Esophagus squamous epithelium (tissue), 5 donors: Measurements from ENCODE around the gene VPS45. TPM values are rescaled to one million over a fixed set of nuclear protein-coding genes. Genes with fewer than 3 reads are reported as not detected.
A peak's percentile ranks its signal among the peaks of the same experiment; 100 is the strongest.

ENCODE experiments used
- DNase-seq: peaks from one replicate; lab custom pipeline; 2025; lab: John Stamatoyannopoulos, UW
- H3K27ac ChIP-seq, 4 donors: fragments of 200-600 bp; sonication (generic); one replicate each; pipeline ENCODE4 v1.5.1; 2016 to 2019; ENCODE audit warnings: mild to moderate bottlenecking in 1 of 4
- H3K27me3 ChIP-seq, 4 donors: fragments of 200-600 bp; sonication (generic); 1 replicate in 3 of 4; 2 replicates in 1 of 4; pipeline versions ENCODE4 v1.5.1 to v1.6.0; 2017 to 2021; ENCODE audit warnings: antibody characterized with exemption in 1 of 4
- H3K36me3 ChIP-seq, 3 donors: fragments of 200-600 bp; sonication (generic); one replicate each; pipeline ENCODE4 v1.5.1; 2016 to 2019
- H3K4me1 ChIP-seq, 3 donors: fragments of 200-600 bp; sonication (generic); one replicate each; pipeline ENCODE4 v1.5.1; 2017 to 2019
- H3K4me3 ChIP-seq, 4 donors: fragments of 200-600 bp; sonication (generic); 1 replicate in 3 of 4; 2 replicates in 1 of 4; pipeline ENCODE4 v1.5.1; 2016 to 2019; ENCODE audit warnings: mild to moderate bottlenecking in 2 of 4, moderate library complexity in 1 of 4
- H3K9me3 ChIP-seq, 3 donors: fragments of 200-600 bp; sonication (generic); one replicate each; pipeline ENCODE4 v1.5.1; 2016 to 2019
- CTCF ChIP-seq, 6 experiments: fragments of 450-650 bp in 4 of 6; fragments of 200-600 bp in 2 of 6; sonication (generic) in 2 of 6; IDR thresholded peaks; one replicate each; pipeline ENCODE4 v1.5.1; 2016 to 2019; ENCODE audit warnings: antibody characterized with exemption in 6 of 6, mild to moderate bottlenecking in 4 of 6, moderate library complexity in 4 of 6
- POLR2A ChIP-seq, 4 donors: fragments of 450-650 bp; IDR thresholded peaks; one replicate each; pipeline ENCODE4 v1.6.1; 2017; ENCODE audit warnings: antibody characterized with exemption in 4 of 4, mild to moderate bottlenecking in 4 of 4, moderate library complexity in 3 of 4
- WGBS, 2 donors: methylation state at CpG; one replicate each; pipeline ENCODE4 v1.1.5; 2018; 5-methylcytosine and 5-hydroxymethylcytosine counted together
- intact Hi-C: fragments of 100-400 bp; cut with DNase I; formaldehyde crosslinking; loops from one replicate; pipeline ENCODE4 v1.15.0; 2022
- total RNA-seq, 4 donors: library from RNA; depleted of rRNA; stranded (reverse); fragments of >200 nt; gene quantifications; one replicate each; pipeline ENCODE4 v1.1.0, GENCODE V29; 2016
- donor health status: DM: yes; HTN: yes; CAD: no.

The VPS45 gene
- total RNA-seq, 4 donors from 2014 or later, result 23.4 to 31.7 (median 29.1) TPM

- WGBS, 2 donors, result 76 to 90% methylated on average over 11 to 12 of the region's 13 CpGs
- Histone ChIP-seq H3K4me3 (no peak overlapping the region), H3K36me3 (peaks cover 0 to 51% (median 0%) of the 10 kb centered on the region in 3 donors), H3K27ac (peak overlapping the region in 3 of 4 donors; percentile 57 to 94 (median 90)), H3K27me3 (peaks cover 0 to 10% (median 0%) of the 10 kb centered on the region in 4 donors), H3K4me1 (peaks cover 0 to 91% (median 21%) of the 10 kb centered on the region in 3 donors), H3K9me3 (no peaks in the 10 kb centered on the region)
- TF ChIP-seq CTCF (IDR thresholded peaks at IDR 0.05), result no peak
- TF ChIP-seq POLR2A (IDR thresholded peaks at IDR 0.05), result no peak
- intact Hi-C loops, result no loop called here
- no peak for DNase-seq
Observed at GRCh38 chr1:150155413-150156071, 88.0 kb downstream of the VPS45 start.

GRCh38 chr1:150156868-150157603, 89.5 kb downstream of the VPS45 start:
- no peak for TF ChIP-seq POLR2A (IDR thresholded peaks at IDR 0.05)
- no peak for TF ChIP-seq CTCF (IDR thresholded peaks at IDR 0.05)
- Histone ChIP-seq H3K27ac (peak overlapping the region in 3 of 4 donors; percentile 59 to 94 (median 93)), H3K36me3 (peaks cover 0 to 51% (median 0%) of the 10 kb centered on the region in 3 donors), H3K9me3 (no peaks in the 10 kb centered on the region), H3K4me1 (peaks cover 6 to 89% (median 23%) of the 10 kb centered on the region in 3 donors), H3K4me3 (no peak overlapping the region), H3K27me3 (no peaks in the 10 kb centered on the region)
- no peak for DNase-seq
- intact Hi-C loops, result no loop called here
- 81 to 90% methylated on average over 9 to 11 of the region's 16 CpGs for WGBS, 2 donors

GRCh38 chr1:150159550-150159949, 92.0 kb downstream of the VPS45 start:
- intact Hi-C loops, result no loop called here

GRCh38 chr1:150160964-150161621, 93.5 kb downstream of the VPS45 start:
- TF ChIP-seq POLR2A (IDR thresholded peaks at IDR 0.05) (no peak), CTCF (IDR thresholded peaks at IDR 0.05) (no peak)
- no peaks in the 10 kb centered on the region for H3K9me3 ChIP-seq
- H3K36me3 ChIP-seq, result peaks cover 0 to 30% (median 0%) of the 10 kb centered on the region in 3 donors
- H3K4me3 ChIP-seq, result no peak overlapping the region
- no peak for DNase-seq
- H3K4me1 ChIP-seq, result peaks cover 6 to 85% (median 13%) of the 10 kb centered on the region in 3 donors
- H3K27ac ChIP-seq, result peak overlapping the region; percentile 51 to 94 (median 90)
- intact Hi-C loops, result no loop called here
- WGBS, 2 donors, result 60 to 66% methylated on average over 7 of the region's 7 CpGs
- no peaks in the 10 kb centered on the region for H3K27me3 ChIP-seq

More at GRCh38 chr1:150159550-150159949, 92.0 kb downstream of the VPS45 start:
- Histone ChIP-seq H3K27me3 (no peaks in the 10 kb centered on the region), H3K9me3 (no peaks in the 10 kb centered on the region), H3K27ac (peak overlapping the region in 3 of 4 donors; percentile 67 to 94 (median 93)), H3K36me3 (peaks cover 0 to 44% (median 0%) of the 10 kb centered on the region in 3 donors), H3K4me3 (no peak overlapping the region), H3K4me1 (peaks cover 6 to 91% (median 16%) of the 10 kb centered on the region in 3 donors)
- WGBS, 2 donors, result 38 to 83% methylated on average over 1 to 8 of the region's 8 CpGs
- TF ChIP-seq POLR2A (IDR thresholded peaks at IDR 0.05) (peak in 1 of 4 donors; percentile 20), CTCF (IDR thresholded peaks at IDR 0.05) (no peak)
- no peak for DNase-seq
